K562 (cell line): ENCODE measurements around the gene TBXA2R. TPM values are rescaled to one million over a fixed set of nuclear protein-coding genes. Genes with fewer than 3 reads are reported as not detected.

ENCODE experiments used
- ATAC-seq: fragments of 200-7000 bp; cut with Tn5 transposase; 3 replicates; pipeline ENCODE4 v1.9.1; 2020; ENCODE audit warnings: moderate library complexity
- BruUV-seq: library from RNA; stranded (reverse); fragments of 400-500 nt; replicated peaks from 2 replicates; lab custom pipeline; 2021; lab: Mats Ljungman, UMichigan
- CTCF ChIA-PET: fragments of 300-600 bp; formaldehyde crosslinking; extraction: SDS; loops from one replicate; lab custom pipeline; 2021; ENCODE audit warnings: low intra/inter-chr PET ratio; lab: Yijun Ruan, JAX
- POLR2A ChIA-PET: fragments of 300-600, 350-650 bp; sonication (Branson Sonifier 250); formaldehyde crosslinking; extraction: SDS; loops from one replicate; lab custom pipeline; 2021; ENCODE audit warnings: antibody characterized with exemption, inconsistent platforms; lab: Yijun Ruan, JAX
- DNase-seq, 4 experiments: peaks; one replicate each; pipeline versions ENCODE4 v3.0.0 to v3.0.0-alpha.2; 2011 to 2018; ENCODE audit warnings: low spot score in 3 of 4, mixed read lengths in 3 of 4; ENCODE audit errors: extremely low read depth in 1 of 4
- FAIRE-seq: peaks from 2 replicates; lab custom pipeline; 2011; peaks lifted over from hg19 to GRCh38; lab: Jason Lieb, UNC
- H2AFZ ChIP-seq: 2 replicates; pipeline ENCODE4 v1.6.0; 2011; ENCODE audit warnings: low read depth, low read length, control low read depth, inconsistent platforms
- H3K27ac ChIP-seq: fragments of 200-600 bp; 3 replicates; pipeline ENCODE4 v1.8.0; 2011; ENCODE audit warnings: low read depth, mild to moderate bottlenecking, control low read depth, inconsistent platforms, low read length, moderate library complexity, mixed read lengths; ENCODE audit errors: extremely low read depth
- H3K27me3 ChIP-seq, 2 experiments: fragments of 300-600 bp in 1 of 2; 2 replicates in 1 of 2; 3 replicates in 1 of 2; pipeline versions ENCODE4 v1.6.0 to v1.8.0; 2011; ENCODE audit warnings: inconsistent platforms in 2 of 2, low read length in 2 of 2, mild to moderate bottlenecking in 1 of 2, mixed read lengths in 1 of 2, moderate library complexity in 1 of 2; ENCODE audit not compliant: control insufficient read depth in 2 of 2, insufficient read depth in 2 of 2
- H3K36me3 ChIP-seq: fragments of 300-600 bp; 3 replicates; pipeline ENCODE4 v1.8.0; 2011; ENCODE audit warnings: mild to moderate bottlenecking, low read length, inconsistent platforms; ENCODE audit not compliant: control insufficient read depth, insufficient read depth
- H3K4me1 ChIP-seq, 2 experiments: fragments of 200-600 bp in 1 of 2; replicated peaks in 1 of 2; 2 replicates in 1 of 2; 3 replicates in 1 of 2; pipeline versions ENCODE4 v1.5.1 to v1.8.0; 2011; ENCODE audit warnings: inconsistent platforms in 2 of 2, low read length in 2 of 2, mild to moderate bottlenecking in 1 of 2, mixed read lengths in 1 of 2, moderate library complexity in 1 of 2; ENCODE audit not compliant: control insufficient read depth in 2 of 2, insufficient read depth in 2 of 2
- H3K4me2 ChIP-seq: 2 replicates; pipeline ENCODE4 v1.6.1; 2011; ENCODE audit warnings: low read length, control low read depth, inconsistent platforms, mixed read lengths; ENCODE audit not compliant: insufficient read depth
- H3K4me3 ChIP-seq: fragments of 200-600 bp; sonication (generic), shearing (Covaris generic); 2 replicates; pipeline ENCODE4 v1.5.1; 2016; ENCODE audit warnings: control low read depth, inconsistent platforms
- H3K79me2 ChIP-seq: fragments of 200-600 bp; 3 replicates; pipeline ENCODE4 v1.8.0; 2011; ENCODE audit warnings: low read length, inconsistent platforms; ENCODE audit not compliant: control insufficient read depth, insufficient read depth
- H3K9ac ChIP-seq, 2 experiments: 2 replicates each; pipeline versions ENCODE4 v1.6.0 to v1.6.1; 2011; ENCODE audit warnings: low read depth in 2 of 2, low read length in 2 of 2, control low read depth in 1 of 2, inconsistent platforms in 1 of 2, mild to moderate bottlenecking in 1 of 2, mixed read lengths in 1 of 2; ENCODE audit not compliant: insufficient read depth in 1 of 2
- H3K9me1 ChIP-seq: one replicate; pipeline ENCODE4 v1.6.0; 2011; ENCODE audit warnings: inconsistent platforms, mild to moderate bottlenecking, low read length, moderate library complexity; ENCODE audit not compliant: control insufficient read depth, insufficient read depth
- H3K9me3 ChIP-seq: replicated peaks from 2 replicates; pipeline ENCODE4 v1.5.1; 2011; ENCODE audit warnings: low read depth, low read length, inconsistent platforms; ENCODE audit not compliant: control insufficient read depth, insufficient read depth
- H4K20me1 ChIP-seq: replicated peaks from 2 replicates; pipeline ENCODE4 v1.6.1; 2011; ENCODE audit warnings: low read length, inconsistent platforms, mixed read lengths; ENCODE audit not compliant: control insufficient read depth, insufficient read depth
- CC2D1A ChIP-seq: fragments of 450-650 bp; IDR thresholded peaks from 2 replicates; pipeline ENCODE4 v1.6.1; 2017; ENCODE audit warnings: mild to moderate bottlenecking
- HDAC6 ChIP-seq: IDR thresholded peaks from 2 replicates; pipeline ENCODE4 v1.6.1; 2012; ENCODE audit warnings: low read depth, mild to moderate bottlenecking, control low read depth, inconsistent platforms, low read length, moderate library complexity
- POLR2A ChIP-seq: fragments of 450-650 bp; conservative IDR thresholded peaks from 2 replicates; pipeline ENCODE4 v1.6.1; 2016
- RBFOX2 ChIP-seq: fragments of 200-400 bp; formaldehyde crosslinking; IDR thresholded peaks from 2 replicates; pipeline ENCODE4 v1.6.1; 2017; ENCODE audit warnings: low read depth, mild to moderate bottlenecking, low read length, moderate library complexity
- WGBS: fragments of 100-300 bp; shearing (Covaris generic); methylation state at CpG from one replicate; pipeline ENCODE4 v1.1.6; 2016; ENCODE audit warnings: low coverage, mixed read lengths; ENCODE audit not compliant: insufficient coverage; ENCODE audit errors: missing lambda C conversion rate; 5-methylcytosine and 5-hydroxymethylcytosine counted together
- in situ Hi-C: fragments of 300-500 bp; cut with MboI; formaldehyde crosslinking; loops from 4 replicates; pipeline ENCODE4 v1.15.0; 2018; ENCODE audit warnings: inconsistent platforms, mixed read lengths
- intact Hi-C: fragments of 100-400 bp; cut with micrococcal nuclease; formaldehyde crosslinking; loops from 2 replicates; pipeline ENCODE4 v1.14.2; 2022
- polyA plus RNA-seq, 8 experiments: library from polyadenylated mRNA; depleted of rRNA in 4 of 8; stranded (reverse) in 5 of 8; unstranded in 3 of 8; fragments of >200 nt; fragmentation: Nextera tagmentation in 2 of 8; fragmentation: Illumina TruSeq in 1 of 8; extraction: Ambion mirVana in 2 of 8; extraction: Trizol in 1 of 8; gene quantifications; 2 replicates each; pipeline versions ENCODE4 v1.2.1 to v1.2.3, GENCODE V29; 2011 to 2014; ENCODE audit warnings: inconsistent platforms in 1 of 8, missing spikeins in 1 of 8
- total RNA-seq, 7 experiments: library from RNA; depleted of rRNA in 6 of 7; stranded (reverse); fragments of >200 nt in 6 of 7; fragmentation: Illumina TruSeq in 2 of 7; extraction: Trizol in 2 of 7; gene quantifications; 2 replicates each; pipeline versions ENCODE4 v1.2.1 to v1.2.3, GENCODE V29; 2011 to 2021; ENCODE audit warnings: low replicate concordance in 1 of 7
- TF ChIP-seq, protein P1 (sequence below): fragments of 450-650 bp; IDR thresholded peaks from 2 replicates; pipeline ENCODE4 v1.6.1; 2017; ENCODE audit warnings: mild to moderate bottlenecking, moderate library complexity

Gene TBXA2R
- total and polyA plus RNA-seq, 9 of the 15 experiments (the other 6 are each of a cell fraction or from before 2014, with no cell fraction given): 1.5 to 24.0 (median 2.8) TPM

DNA sequence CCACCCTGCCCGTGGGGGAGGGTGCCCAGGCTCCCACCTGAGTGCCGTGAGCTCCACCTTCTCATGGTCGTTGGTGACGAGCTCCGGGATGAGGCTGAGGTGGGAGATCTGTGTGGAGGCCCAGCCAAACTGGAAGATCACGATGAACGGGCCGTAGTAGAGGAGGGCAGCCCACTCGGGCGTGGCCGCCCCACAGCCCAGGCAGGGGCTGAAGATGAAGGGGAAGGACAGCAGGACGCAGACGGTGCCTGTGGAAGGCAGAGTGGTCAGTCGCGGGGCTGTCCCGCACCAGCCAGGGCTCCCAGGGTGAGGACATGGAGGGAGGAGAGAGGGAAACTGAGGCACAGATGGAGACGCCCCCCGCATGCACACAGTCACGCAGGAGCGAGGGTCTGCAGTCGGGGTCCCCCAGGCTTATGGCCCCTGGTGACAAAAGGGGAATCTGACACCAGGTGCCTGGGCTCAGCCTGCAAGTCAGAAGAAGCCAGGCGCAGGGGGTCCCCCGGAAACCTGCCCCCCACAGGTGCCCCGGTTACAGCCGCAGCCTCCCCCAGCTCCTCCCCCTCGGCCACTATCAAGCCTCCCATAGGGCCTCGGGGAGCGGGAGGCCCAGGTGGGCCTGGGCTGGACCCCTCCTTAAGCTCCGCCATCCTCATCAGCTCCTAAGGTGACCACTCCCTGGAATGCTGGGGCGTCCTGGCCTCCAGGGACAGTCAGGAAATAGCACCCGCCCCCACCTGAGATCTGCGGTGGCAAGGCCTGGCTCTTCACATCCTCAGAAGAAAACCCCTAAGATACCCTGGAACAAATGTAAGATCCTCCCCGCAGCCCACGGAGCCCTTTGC is 55.5 kb downstream of the TBXA2R start:
- intact Hi-C loops: no loop called here

More for the DNA sequence above, 55.5 kb downstream of the TBXA2R start:
- Histone ChIP-seq H3K4me3 (no peak overlapping the region), H4K20me1 (peaks cover 8% of the 10 kb centered on the region), H3K36me3 (peaks cover 60% of the 10 kb centered on the region), H3K79me2 (peaks cover 30% of the 10 kb centered on the region), H3K27me3 (no peaks in the 10 kb centered on the region), H3K9me3 (no peaks in the 10 kb centered on the region), H3K27ac (no peak overlapping the region), H2AFZ (no peak overlapping the region), H3K4me1 (peaks cover 5 to 64% of the 10 kb centered on the region in 2 experiments; a peak in 3 of 5 replicates), H3K9ac (no peak overlapping the region), H3K4me2 (no peak overlapping the region), H3K9me1 (peaks cover 1% of the 10 kb centered on the region)
- TF ChIP-seq, protein P1, sequence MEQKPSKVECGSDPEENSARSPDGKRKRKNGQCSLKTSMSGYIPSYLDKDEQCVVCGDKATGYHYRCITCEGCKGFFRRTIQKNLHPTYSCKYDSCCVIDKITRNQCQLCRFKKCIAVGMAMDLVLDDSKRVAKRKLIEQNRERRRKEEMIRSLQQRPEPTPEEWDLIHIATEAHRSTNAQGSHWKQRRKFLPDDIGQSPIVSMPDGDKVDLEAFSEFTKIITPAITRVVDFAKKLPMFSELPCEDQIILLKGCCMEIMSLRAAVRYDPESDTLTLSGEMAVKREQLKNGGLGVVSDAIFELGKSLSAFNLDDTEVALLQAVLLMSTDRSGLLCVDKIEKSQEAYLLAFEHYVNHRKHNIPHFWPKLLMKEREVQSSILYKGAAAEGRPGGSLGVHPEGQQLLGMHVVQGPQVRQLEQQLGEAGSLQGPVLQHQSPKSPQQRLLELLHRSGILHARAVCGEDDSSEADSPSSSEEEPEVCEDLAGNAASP: no peak
- TF ChIP-seq CC2D1A (no peak), POLR2A (0 out of 2 replicates have a peak, but pooled peaks have one; percentile 18), HDAC6 (no peak), RBFOX2 (peak; percentile 39)
- ATAC-seq (no peak), FAIRE-seq (no peak), DNase-seq (no peak)
- in situ Hi-C loops: no loop called here
- BruUV-seq: no TSS peak
- WGBS: 98% methylated on average over 12 of the region's 34 CpGs
- CTCF ChIA-PET: no interaction called here
- POLR2A ChIA-PET: interaction anchor here (0.7 to 1.5 kb wide), 2 partner anchors 11 to 34 kb away, joined by 3 read pairs; no protein-coding TSS in a partner anchor
